ENCODE measurements around the gene LETM1.
A peak's percentile ranks its signal among the peaks of the same experiment; 100 is the strongest.

Gene LETM1

GRCh38 chr4:1809754-1810502, 46.0 kb downstream of the LETM1 start:
- TF ChIP-seq CTCF (IDR thresholded peaks at IDR 0.05; ENCODE audit: control insufficient read depth, extremely low read depth, insufficient read depth) = peak; percentile 92
- H3K4me3 ChIP-seq (ENCODE audit: low read depth, low read length) = no peak overlapping the region
- DNase-seq (ENCODE audit: low read depth) = no peak

GRCh38 chr4:1808851-1809753, 46.9 kb downstream of the LETM1 start:
- H3K4me3 ChIP-seq (ENCODE audit: low read depth, low read length) = no peak overlapping the region
- no peak for TF ChIP-seq CTCF (IDR thresholded peaks at IDR 0.05; ENCODE audit: control insufficient read depth, extremely low read depth, insufficient read depth)
- DNase-seq (ENCODE audit: low read depth) = no peak

- no peak for TF ChIP-seq CTCF (IDR thresholded peaks at IDR 0.05; ENCODE audit: control insufficient read depth, extremely low read depth, insufficient read depth)
- peak; percentile 87 for DNase-seq (ENCODE audit: low read depth)
- H3K4me3 ChIP-seq (ENCODE audit: low read depth, low read length) = no peak overlapping the region
Observed at GRCh38 chr4:1808396-1808795, 47.6 kb downstream of the LETM1 start.

GRCh38 chr4:1807332-1807777, 48.6 kb downstream of the LETM1 start:
- no peak for TF ChIP-seq CTCF (IDR thresholded peaks at IDR 0.05; ENCODE audit: control insufficient read depth, extremely low read depth, insufficient read depth)
- no peak for DNase-seq (ENCODE audit: low read depth)
- H3K4me3 ChIP-seq (ENCODE audit: low read depth, low read length) = no peak overlapping the region

GRCh38 chr4:1806596-1807331, 49.2 kb downstream of the LETM1 start:
- DNase-seq (ENCODE audit: low read depth) = no peak
- TF ChIP-seq CTCF (IDR thresholded peaks at IDR 0.05; ENCODE audit: control insufficient read depth, extremely low read depth, insufficient read depth) = no peak
- H3K4me3 ChIP-seq (ENCODE audit: low read depth, low read length) = no peak overlapping the region

- TF ChIP-seq CTCF (IDR thresholded peaks at IDR 0.05; ENCODE audit: control insufficient read depth, extremely low read depth, insufficient read depth) = no peak
- H3K4me3 ChIP-seq (ENCODE audit: low read depth, low read length) = no peak overlapping the region
- DNase-seq (ENCODE audit: low read depth) = no peak
Observed at GRCh38 chr4:1806223-1806564, 49.8 kb downstream of the LETM1 start.

All from LNCaP clone FGC (cell line).